ENCODE results near the gene LYRM7.

- TF ChIP-seq CTCF (IDR thresholded peaks at IDR 0.05; ENCODE audit: poor library complexity) (no peak), EZH2 (IDR thresholded peaks at IDR 0.05; ENCODE audit: borderline replicate concordance) (no peak)
Observed at GRCh38 chr5:131163276-131164119, 7.2 kb upstream of the LYRM7 start.
